Endothelial cell (in vitro differentiated cells): ENCODE results near the gene ROCK2. TPM values are rescaled to one million over a fixed set of nuclear protein-coding genes. Genes with fewer than 3 reads are reported as not detected.
"Not testable (repeated sequence)": the region's sequence is repeated elsewhere in the genome, so short reads cannot be mapped to it uniquely, and the experiment has no call there.

Source experiments
- DNase-seq: peaks from one replicate; pipeline ENCODE4 v3.0.0; 2021; ENCODE audit warnings: low spot score
- H3K27ac Mint-ChIP-seq: one replicate; pipeline ENCODE4 v1.8.0; 2021; ENCODE audit warnings: mixed read lengths, inconsistent platforms; ENCODE audit not compliant: unreplicated experiment
- H3K27me3 Mint-ChIP-seq: one replicate; pipeline ENCODE4 v1.8.0; 2021; ENCODE audit warnings: mild to moderate bottlenecking, moderate library complexity, mixed read lengths, inconsistent platforms; ENCODE audit not compliant: unreplicated experiment
- H3K36me3 Mint-ChIP-seq: one replicate; pipeline ENCODE4 v1.8.0; 2021; ENCODE audit warnings: mild to moderate bottlenecking, low read depth, mixed read lengths, inconsistent platforms; ENCODE audit not compliant: unreplicated experiment
- H3K4me1 Mint-ChIP-seq: one replicate; pipeline ENCODE4 v1.8.0; 2021; ENCODE audit warnings: mild to moderate bottlenecking, mixed read lengths, inconsistent platforms; ENCODE audit not compliant: unreplicated experiment
- H3K4me3 Mint-ChIP-seq: one replicate; pipeline ENCODE4 v1.8.0; 2021; ENCODE audit warnings: mild to moderate bottlenecking, mixed read lengths, inconsistent platforms; ENCODE audit not compliant: unreplicated experiment
- H3K9me3 Mint-ChIP-seq: one replicate; pipeline ENCODE4 v1.8.0; 2021; ENCODE audit warnings: mixed read lengths, inconsistent platforms; ENCODE audit not compliant: unreplicated experiment
- CTCF ChIP-seq: fragments of 200-600 bp; sonication (generic); IDR thresholded peaks from one replicate; pipeline ENCODE4 v1.5.0; 2021; ENCODE audit warnings: antibody characterized with exemption; ENCODE audit not compliant: unreplicated experiment
- total RNA-seq: library from RNA; stranded (reverse); fragmentation: NEBNext Ultra II Directional; extraction: Animal tissue kit (Norgen Biotek cat#: 25700); gene quantifications from one replicate; pipeline ENCODE4 v1.2.1, GENCODE V29; 2021; ENCODE audit not compliant: unreplicated experiment

The ROCK2 gene
- total RNA-seq, 1 donor from 2014 or later = 52.8 TPM

- peaks cover 8% of the 10 kb centered on the region for H3K36me3 Mint-ChIP-seq
- H3K27ac Mint-ChIP-seq = no peak overlapping the region
- no peak for DNase-seq
- no peak overlapping the region for H3K4me3 Mint-ChIP-seq
- H3K9me3 Mint-ChIP-seq = no peaks in the 10 kb centered on the region
- H3K4me1 Mint-ChIP-seq = no peaks in the 10 kb centered on the region
- H3K27me3 Mint-ChIP-seq = no peaks in the 10 kb centered on the region
- no peak for TF ChIP-seq CTCF
These were observed 107.3 kb downstream of the ROCK2 start for GRCh38 chr2:11237122-11237521.

- H3K4me1 Mint-ChIP-seq = no peaks in the 10 kb centered on the region
- H3K9me3 Mint-ChIP-seq = no peaks in the 10 kb centered on the region
- peak overlapping the region; percentile 10 for H3K27ac Mint-ChIP-seq
- no peak overlapping the region for H3K4me3 Mint-ChIP-seq
- TF ChIP-seq CTCF = no peak
- no peak for DNase-seq
- peaks cover 8% of the 10 kb centered on the region for H3K36me3 Mint-ChIP-seq
- no peaks in the 10 kb centered on the region for H3K27me3 Mint-ChIP-seq
These were observed 108.1 kb downstream of the ROCK2 start for GRCh38 chr2:11236335-11236734.

GRCh38 chr2:11235583-11235982, 108.9 kb downstream of the ROCK2 start:
- no peak for TF ChIP-seq CTCF
- Mint-ChIP-seq H3K27me3 (no peaks in the 10 kb centered on the region), H3K4me3 (no peak overlapping the region), H3K4me1 (no peaks in the 10 kb centered on the region), H3K27ac (no peak overlapping the region), H3K9me3 (no peaks in the 10 kb centered on the region), H3K36me3 (peaks cover 4% of the 10 kb centered on the region)
- no peak for DNase-seq

- no peak overlapping the region for H3K4me3 Mint-ChIP-seq
These were observed 110.1 kb downstream of the ROCK2 start for GRCh38 chr2:11234309-11234708.

GRCh38 chr2:11231193-11231592, 113.2 kb downstream of the ROCK2 start:
- H3K27ac Mint-ChIP-seq = not testable (repeated sequence)

More at GRCh38 chr2:11234309-11234708, 110.1 kb downstream of the ROCK2 start:
- H3K4me1 Mint-ChIP-seq = peaks cover 2% of the 10 kb centered on the region
- no peak overlapping the region for H3K27ac Mint-ChIP-seq
- peak; percentile 47 for TF ChIP-seq CTCF
- no peak for DNase-seq
- H3K27me3 Mint-ChIP-seq = no peaks in the 10 kb centered on the region
- no peaks in the 10 kb centered on the region for H3K9me3 Mint-ChIP-seq
- peaks cover 4% of the 10 kb centered on the region for H3K36me3 Mint-ChIP-seq

GRCh38 chr2:11228692-11229091, 115.7 kb downstream of the ROCK2 start:
- Mint-ChIP-seq H3K4me1 (peaks cover 30% of the 10 kb centered on the region), H3K27me3 (no peaks in the 10 kb centered on the region), H3K4me3 (no peak overlapping the region), H3K36me3 (peaks cover 4% of the 10 kb centered on the region), H3K27ac (no peak overlapping the region), H3K9me3 (no peaks in the 10 kb centered on the region)
- TF ChIP-seq CTCF = no peak
- DNase-seq = no peak

More at GRCh38 chr2:11231193-11231592, 113.2 kb downstream of the ROCK2 start:
- not testable (repeated sequence) for H3K27me3 Mint-ChIP-seq, H3K4me3 Mint-ChIP-seq, H3K36me3 Mint-ChIP-seq, DNase-seq, H3K9me3 Mint-ChIP-seq
- peaks cover 16% of the 10 kb centered on the region for H3K4me1 Mint-ChIP-seq
